ENCODE results near the gene RBFOX1.

RBFOX1 gene

GRCh38 chr16:7294020-7294419, 38.6 kb upstream of the RBFOX1 start:
- H3K27me3 ChIP-seq (ENCODE audit: insufficient read depth, poor library complexity, severe bottlenecking), result no peaks in the 10 kb centered on the region
- DNase-seq (ENCODE audit: low spot score) (no peak), ATAC-seq (ENCODE audit: low read depth) (no peak)
- no peaks in the 10 kb centered on the region for H3K4me1 ChIP-seq (ENCODE audit: insufficient read depth, poor library complexity, severe bottlenecking)
- no peaks in the 10 kb centered on the region for H3K36me3 ChIP-seq (ENCODE audit: low read depth)
- no peak for TF ChIP-seq CTCF (IDR thresholded peaks at IDR 0.05; ENCODE audit: poor library complexity, severe bottlenecking)
- no peaks in the 10 kb centered on the region for H3K9me3 ChIP-seq (ENCODE audit: severe bottlenecking)
- no peak overlapping the region for H3K4me3 ChIP-seq (ENCODE audit: severe bottlenecking)
- no peak overlapping the region for H3K27ac ChIP-seq (ENCODE audit: poor library complexity, severe bottlenecking)

GRCh38 chr16:7303052-7303610, 29.5 kb upstream of the RBFOX1 start:
- DNase-seq (ENCODE audit: low spot score) (no peak), ATAC-seq (ENCODE audit: low read depth) (no peak)
- no peak for TF ChIP-seq CTCF (IDR thresholded peaks at IDR 0.05; ENCODE audit: poor library complexity, severe bottlenecking)
- Histone ChIP-seq H3K4me3 (ENCODE audit: severe bottlenecking) (no peak overlapping the region), H3K27ac (ENCODE audit: poor library complexity, severe bottlenecking) (no peak overlapping the region), H3K9me3 (ENCODE audit: severe bottlenecking) (no peaks in the 10 kb centered on the region), H3K4me1 (ENCODE audit: insufficient read depth, poor library complexity, severe bottlenecking) (no peaks in the 10 kb centered on the region), H3K27me3 (ENCODE audit: insufficient read depth, poor library complexity, severe bottlenecking) (peaks cover 16% of the 10 kb centered on the region), H3K36me3 (ENCODE audit: low read depth) (no peaks in the 10 kb centered on the region)

- Histone ChIP-seq H3K9me3 (ENCODE audit: severe bottlenecking) (no peaks in the 10 kb centered on the region), H3K4me1 (ENCODE audit: insufficient read depth, poor library complexity, severe bottlenecking) (no peaks in the 10 kb centered on the region), H3K4me3 (ENCODE audit: severe bottlenecking) (no peak overlapping the region), H3K27ac (ENCODE audit: poor library complexity, severe bottlenecking) (no peak overlapping the region), H3K36me3 (ENCODE audit: low read depth) (no peaks in the 10 kb centered on the region), H3K27me3 (ENCODE audit: insufficient read depth, poor library complexity, severe bottlenecking) (peaks cover 16% of the 10 kb centered on the region)
- DNase-seq (ENCODE audit: low spot score) (no peak), ATAC-seq (ENCODE audit: low read depth) (no peak)
- TF ChIP-seq CTCF (IDR thresholded peaks at IDR 0.05; ENCODE audit: poor library complexity, severe bottlenecking), result no peak
These were observed 28.9 kb upstream of the RBFOX1 start for GRCh38 chr16:7303660-7304200.

- DNase-seq (ENCODE audit: low spot score) (no peak), ATAC-seq (ENCODE audit: low read depth) (no peak)
- no peak for TF ChIP-seq CTCF (IDR thresholded peaks at IDR 0.05; ENCODE audit: poor library complexity, severe bottlenecking)
- Histone ChIP-seq H3K9me3 (ENCODE audit: severe bottlenecking) (no peaks in the 10 kb centered on the region), H3K27me3 (ENCODE audit: insufficient read depth, poor library complexity, severe bottlenecking) (peaks cover 16% of the 10 kb centered on the region), H3K4me1 (ENCODE audit: insufficient read depth, poor library complexity, severe bottlenecking) (no peaks in the 10 kb centered on the region), H3K4me3 (ENCODE audit: severe bottlenecking) (no peak overlapping the region), H3K27ac (ENCODE audit: poor library complexity, severe bottlenecking) (no peak overlapping the region), H3K36me3 (ENCODE audit: low read depth) (no peaks in the 10 kb centered on the region)
These were observed 28.4 kb upstream of the RBFOX1 start for GRCh38 chr16:7304279-7304678.

GRCh38 chr16:7304958-7305357, 27.7 kb upstream of the RBFOX1 start:
- no peak overlapping the region for H3K27ac ChIP-seq (ENCODE audit: poor library complexity, severe bottlenecking)
- TF ChIP-seq CTCF (IDR thresholded peaks at IDR 0.05; ENCODE audit: poor library complexity, severe bottlenecking), result no peak
- H3K4me1 ChIP-seq (ENCODE audit: insufficient read depth, poor library complexity, severe bottlenecking), result no peaks in the 10 kb centered on the region
- peaks cover 16% of the 10 kb centered on the region for H3K27me3 ChIP-seq (ENCODE audit: insufficient read depth, poor library complexity, severe bottlenecking)
- DNase-seq (ENCODE audit: low spot score) (no peak), ATAC-seq (ENCODE audit: low read depth) (no peak)
- H3K9me3 ChIP-seq (ENCODE audit: severe bottlenecking), result no peaks in the 10 kb centered on the region
- H3K4me3 ChIP-seq (ENCODE audit: severe bottlenecking), result no peak overlapping the region
- H3K36me3 ChIP-seq (ENCODE audit: low read depth), result no peaks in the 10 kb centered on the region

All from RWPE2 (cell line).